IMR-90 (cell line): ENCODE results near the gene PDC. TPM values are rescaled to one million over a fixed set of nuclear protein-coding genes. Genes with fewer than 3 reads are reported as not detected.

Source experiments
- ATAC-seq: fragments of 200-7000 bp; cut with Tn5 transposase; 2 replicates; pipeline ENCODE4 v1.9.1; 2020; ENCODE audit warnings: low read depth, mild to moderate bottlenecking, moderate library complexity
- BruUV-seq: library from RNA; stranded (reverse); fragments of 400-500 nt; replicated peaks from 2 replicates; lab custom pipeline; 2021; lab: Mats Ljungman, UMichigan
- CTCF ChIA-PET: fragments of 300-600 bp; formaldehyde crosslinking; extraction: SDS; loops from one replicate; lab custom pipeline; 2021; ENCODE audit warnings: antibody characterized with exemption; lab: Yijun Ruan, JAX
- POLR2A ChIA-PET: fragments of 300-600 bp; sonication (Branson Sonifier 250); formaldehyde crosslinking; loops from one replicate; lab custom pipeline; 2022; ENCODE audit warnings: antibody characterized with exemption; ENCODE audit not compliant: unreplicated experiment; lab: Charles Lee
- DNase-seq: peaks from one replicate; pipeline ENCODE4 v3.0.0; 2013
- H2AFZ ChIP-seq: replicated peaks from 2 replicates; pipeline ENCODE3; 2013; ENCODE audit warnings: low read length, mild to moderate bottlenecking; ENCODE audit not compliant: poor library complexity
- H2AK5ac ChIP-seq: 2 replicates; pipeline ENCODE4 v1.6.1; 2013; ENCODE audit warnings: low read depth, low read length, inconsistent platforms
- H2AK9ac ChIP-seq: replicated peaks from 2 replicates; pipeline ENCODE3; 2013; ENCODE audit warnings: mild to moderate bottlenecking, low read depth, low read length, moderate library complexity; ENCODE audit not compliant: poor library complexity
- H2BK120ac ChIP-seq: 2 replicates; pipeline ENCODE4 v1.6.1; 2013; ENCODE audit warnings: low read depth, low read length, inconsistent platforms
- H2BK15ac ChIP-seq: 3 replicates; pipeline ENCODE4 v1.6.1; 2013; ENCODE audit warnings: low read depth, low read length, inconsistent platforms
- H2BK20ac ChIP-seq: 2 replicates; pipeline ENCODE4 v1.6.1; 2013; ENCODE audit warnings: low read depth, mild to moderate bottlenecking, inconsistent platforms, low read length, moderate library complexity
- H2BK5ac ChIP-seq: 2 replicates; pipeline ENCODE4 v1.6.1; 2013; ENCODE audit warnings: mild to moderate bottlenecking, low read depth, low read length, inconsistent platforms; ENCODE audit not compliant: poor library complexity, severe bottlenecking
- H3K14ac ChIP-seq: replicated peaks from 2 replicates; pipeline ENCODE4 v1.6.1; 2013; ENCODE audit warnings: low read depth, low read length, inconsistent platforms
- H3K18ac ChIP-seq: 2 replicates; pipeline ENCODE4 v1.6.1; 2013; ENCODE audit warnings: low read depth, low read length, control low read depth
- H3K23ac ChIP-seq: 2 replicates; pipeline ENCODE4 v1.6.1; 2013; ENCODE audit warnings: low read depth, low read length, inconsistent platforms
- H3K27ac ChIP-seq: 2 replicates; pipeline ENCODE4 v1.5.1; 2013; ENCODE audit warnings: mild to moderate bottlenecking, control low read depth, low read length; ENCODE audit not compliant: insufficient read depth
- H3K27me3 ChIP-seq: 2 replicates; pipeline ENCODE4 v1.6.1; 2013; ENCODE audit warnings: low read length; ENCODE audit not compliant: control insufficient read depth, insufficient read depth
- H3K36me3 ChIP-seq: 2 replicates; pipeline ENCODE4 v1.6.1; 2013; ENCODE audit warnings: low read length, mixed read lengths; ENCODE audit not compliant: control insufficient read depth, insufficient read depth
- H3K4ac ChIP-seq: 2 replicates; pipeline ENCODE4 v1.6.1; 2013; ENCODE audit warnings: low read depth, low read length, inconsistent platforms
- H3K4me1 ChIP-seq: 2 replicates; pipeline ENCODE4 v1.6.1; 2013; ENCODE audit warnings: low read length, mixed read lengths; ENCODE audit not compliant: control insufficient read depth, insufficient read depth
- H3K4me2 ChIP-seq: 2 replicates; pipeline ENCODE4 v1.6.1; 2013; ENCODE audit warnings: low read depth, mild to moderate bottlenecking, control low read depth, low read length, moderate library complexity
- H3K4me3 ChIP-seq: 2 replicates; pipeline ENCODE4 v1.5.1; 2013; ENCODE audit warnings: low read depth, mild to moderate bottlenecking, control low read depth, low read length, moderate library complexity; ENCODE audit not compliant: insufficient read depth
- H3K56ac ChIP-seq: 2 replicates; pipeline ENCODE4 v1.6.1; 2013; ENCODE audit warnings: low read length, inconsistent platforms; ENCODE audit not compliant: insufficient read depth; ENCODE audit errors: extremely low read depth
- H3K79me1 ChIP-seq, 2 experiments: 2 replicates each; pipeline ENCODE4 v1.6.1; 2013; ENCODE audit warnings: low read length in 2 of 2, inconsistent platforms in 1 of 2, low read depth in 1 of 2
- H3K9ac ChIP-seq: 2 replicates; pipeline ENCODE4 v1.6.1; 2013; ENCODE audit warnings: low read depth, low read length, control low read depth
- H3K9me1 ChIP-seq: 2 replicates; pipeline ENCODE4 v1.6.1; 2013; ENCODE audit warnings: low read length, inconsistent platforms; ENCODE audit not compliant: insufficient read depth
- H3K9me3 ChIP-seq: 2 replicates; pipeline ENCODE4 v1.6.1; 2013; ENCODE audit warnings: low read length; ENCODE audit not compliant: control insufficient read depth, insufficient read depth
- H4K20me1 ChIP-seq: 2 replicates; pipeline ENCODE4 v1.6.1; 2013; ENCODE audit warnings: low read length, inconsistent platforms; ENCODE audit not compliant: insufficient read depth
- H4K5ac ChIP-seq: 2 replicates; pipeline ENCODE4 v1.6.1; 2013; ENCODE audit warnings: mild to moderate bottlenecking, low read depth, low read length, control low read depth
- H4K8ac ChIP-seq, 2 experiments: 2 replicates each; pipeline ENCODE4 v1.6.1; 2013; ENCODE audit warnings: low read depth in 2 of 2, low read length in 2 of 2, control low read depth in 1 of 2, inconsistent platforms in 1 of 2
- H4K91ac ChIP-seq: 2 replicates; pipeline ENCODE4 v1.6.1; 2013; ENCODE audit warnings: low read depth, low read length, inconsistent platforms; ENCODE audit not compliant: insufficient read depth
- BHLHE40 ChIP-seq: fragments of 150-350 bp; IDR thresholded peaks from 2 replicates; pipeline ENCODE4 v1.6.1; 2016; ENCODE audit warnings: mild to moderate bottlenecking, low read depth, low read length
- CEBPB ChIP-seq: IDR thresholded peaks from 2 replicates; pipeline ENCODE4 v1.6.1; 2012; ENCODE audit warnings: low read depth, low read length, improper control_type of control experiment
- FOS ChIP-seq: fragments of 150-350 bp; IDR thresholded peaks from 2 replicates; pipeline ENCODE4 v1.6.1; 2016; ENCODE audit warnings: low read depth, low read length
- MAZ ChIP-seq: IDR thresholded peaks from 2 replicates; pipeline ENCODE4 v1.6.1; 2012; ENCODE audit warnings: low read depth, mild to moderate bottlenecking, low read length, improper control_type of control experiment, moderate library complexity, borderline replicate concordance
- MXI1 ChIP-seq: IDR thresholded peaks from 2 replicates; pipeline ENCODE4 v1.6.1; 2012; ENCODE audit warnings: low read depth, mild to moderate bottlenecking, low read length, moderate library complexity, borderline replicate concordance
- POLR2A ChIP-seq: IDR thresholded peaks from 2 replicates; pipeline ENCODE4 v1.6.1; 2012; ENCODE audit warnings: mild to moderate bottlenecking, low read depth, low read length
- RAD21 ChIP-seq: IDR thresholded peaks from 2 replicates; pipeline ENCODE4 v1.6.1; 2012; ENCODE audit warnings: low read length, improper control_type of control experiment
- RFX5 ChIP-seq: IDR thresholded peaks from 2 replicates; pipeline ENCODE4 v1.8.0; 2012; ENCODE audit warnings: low read depth, mild to moderate bottlenecking, low read length, moderate library complexity
- SMC3 ChIP-seq: fragments of 150-350 bp; IDR thresholded peaks from 2 replicates; pipeline ENCODE4 v1.6.1; 2016; ENCODE audit warnings: low read depth, mild to moderate bottlenecking, antibody characterized with exemption, low read length, moderate library complexity
- USF2 ChIP-seq: fragments of 150-350 bp; IDR thresholded peaks from 2 replicates; pipeline ENCODE4 v1.6.1; 2017; ENCODE audit warnings: mild to moderate bottlenecking, antibody characterized with exemption, low read length, low read depth
- WGBS, 2 experiments: methylation state at CpG; one replicate each; pipeline versions ENCODE4 v1.1.5 to v1.1.7; 2013; ENCODE audit warnings: missing lambda C conversion rate in 2 of 2; ENCODE audit not compliant: insufficient read length in 1 of 2; ENCODE audit errors: extremely low coverage in 2 of 2; 5-methylcytosine and 5-hydroxymethylcytosine counted together
- dilution Hi-C: fragments of 300-500 bp; cut with HindIII; formaldehyde crosslinking; loops from one replicate; pipeline ENCODE4 v1.14.3; 2018; ENCODE audit warnings: low sequenced_read_pairs; ENCODE audit not compliant: unreplicated experiment
- in situ Hi-C: fragments of 300-500 bp; cut with MboI; formaldehyde crosslinking; loops from 3 replicates; pipeline ENCODE4 v1.14.3; 2019; ENCODE audit warnings: low sequenced_read_pairs, inconsistent platforms, mixed read lengths
- intact Hi-C: fragments of 100-400 bp; cut with micrococcal nuclease; formaldehyde crosslinking; loops from 2 replicates; pipeline ENCODE4 v1.10.0; 2022
- polyA plus RNA-seq, 3 experiments: library from polyadenylated mRNA; depleted of rRNA; stranded (reverse); fragments of >200 nt; gene quantifications; 2 replicates each; pipeline ENCODE4 v1.2.3, GENCODE V29; 2012; ENCODE audit warnings: low replicate concordance in 1 of 3
- total RNA-seq: library from RNA; depleted of rRNA; stranded (reverse); fragments of >200 nt; gene quantifications from 2 replicates; pipeline ENCODE4 v1.2.3, GENCODE V29; 2012
- TF ChIP-seq, protein P1 (sequence below): fragments of 150-350 bp; IDR thresholded peaks from 2 replicates; pipeline ENCODE4 v1.6.1; 2016; ENCODE audit warnings: low read depth, mild to moderate bottlenecking, low read length, moderate library complexity, borderline replicate concordance

The PDC gene
- total and polyA plus RNA-seq, 2 of the 4 experiments (the other 2 are of a cell fraction) = not detected

DNA sequence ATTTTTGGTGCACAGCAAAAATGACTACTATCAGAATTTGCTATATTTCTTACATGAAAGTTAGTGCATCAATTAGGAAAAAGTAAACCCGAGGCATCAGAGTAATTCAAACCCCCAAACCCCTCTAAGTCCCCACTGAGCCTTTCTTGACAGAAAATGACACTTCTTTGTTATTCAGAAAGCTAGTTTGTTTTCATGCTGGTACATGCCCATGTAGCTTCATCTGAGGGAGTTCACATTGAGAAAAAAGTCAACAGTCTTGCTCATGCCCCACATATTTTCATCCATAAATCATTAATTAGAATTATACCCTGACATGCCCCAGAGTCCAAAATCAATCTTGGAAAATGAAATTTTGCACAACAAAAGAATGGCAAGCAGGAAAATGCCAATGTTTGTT, 39.9 kb upstream of the PDC start:
- Histone ChIP-seq H2AK5ac (no peak overlapping the region), H2BK5ac (no peak overlapping the region), H3K9me1 (no peaks in the 10 kb centered on the region), H3K18ac (no peak overlapping the region), H2BK15ac (no peak overlapping the region), H4K20me1 (no peaks in the 10 kb centered on the region), H4K8ac (no peak overlapping the region), H3K4me3 (no peak overlapping the region), H3K23ac (no peak overlapping the region), H2AK9ac (no peak overlapping the region), H3K4ac (no peak overlapping the region), H2BK20ac (no peak overlapping the region), H2BK120ac (no peak overlapping the region), H3K9ac (no peak overlapping the region), H3K14ac (no peak overlapping the region), H3K56ac (no peak overlapping the region), H2AFZ (no peak overlapping the region), H3K36me3 (no peaks in the 10 kb centered on the region), H3K27me3 (no peaks in the 10 kb centered on the region), H4K5ac (no peak overlapping the region), H3K27ac (no peak overlapping the region), H3K79me1 (no peaks in the 10 kb centered on the region), H3K4me1 (peaks cover 3% of the 10 kb centered on the region; the same call in 1 of the 2 replicates), H4K91ac (no peak overlapping the region), H3K4me2 (no peak overlapping the region), H3K9me3 (peaks cover 2% of the 10 kb centered on the region; the same call in 1 of the 2 replicates)
- CTCF ChIA-PET = interaction anchor here (0.6 kb wide), 2 partner anchors 12 to 14 kb away, joined by 3 read pairs; no protein-coding TSS in a partner anchor
- no peak for DNase-seq
- no CpG with 5 or more reads among the region's 1 CpG for WGBS, 2 experiments
- no TSS peak for BruUV-seq
- dilution Hi-C loops (no loop called here), in situ Hi-C loops (no loop called here), intact Hi-C loops (no loop called here)
- ATAC-seq = no peak
- TF ChIP-seq BHLHE40 (no peak), MAZ (no peak), FOS (no peak), POLR2A (no peak), CEBPB (no peak), USF2 (no peak), SMC3 (no peak), MXI1 (no peak), RFX5 (no peak), RAD21 (no peak)
- TF ChIP-seq, protein P1, sequence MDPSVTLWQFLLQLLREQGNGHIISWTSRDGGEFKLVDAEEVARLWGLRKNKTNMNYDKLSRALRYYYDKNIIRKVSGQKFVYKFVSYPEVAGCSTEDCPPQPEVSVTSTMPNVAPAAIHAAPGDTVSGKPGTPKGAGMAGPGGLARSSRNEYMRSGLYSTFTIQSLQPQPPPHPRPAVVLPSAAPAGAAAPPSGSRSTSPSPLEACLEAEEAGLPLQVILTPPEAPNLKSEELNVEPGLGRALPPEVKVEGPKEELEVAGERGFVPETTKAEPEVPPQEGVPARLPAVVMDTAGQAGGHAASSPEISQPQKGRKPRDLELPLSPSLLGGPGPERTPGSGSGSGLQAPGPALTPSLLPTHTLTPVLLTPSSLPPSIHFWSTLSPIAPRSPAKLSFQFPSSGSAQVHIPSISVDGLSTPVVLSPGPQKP = no peak
- POLR2A ChIA-PET = no interaction called here
